ENCODE data around the gene APP.
"Not testable (repeated sequence)": the region's sequence is repeated elsewhere in the genome, so short reads cannot be mapped to it uniquely, and the experiment has no call there.

APP gene

DNA sequence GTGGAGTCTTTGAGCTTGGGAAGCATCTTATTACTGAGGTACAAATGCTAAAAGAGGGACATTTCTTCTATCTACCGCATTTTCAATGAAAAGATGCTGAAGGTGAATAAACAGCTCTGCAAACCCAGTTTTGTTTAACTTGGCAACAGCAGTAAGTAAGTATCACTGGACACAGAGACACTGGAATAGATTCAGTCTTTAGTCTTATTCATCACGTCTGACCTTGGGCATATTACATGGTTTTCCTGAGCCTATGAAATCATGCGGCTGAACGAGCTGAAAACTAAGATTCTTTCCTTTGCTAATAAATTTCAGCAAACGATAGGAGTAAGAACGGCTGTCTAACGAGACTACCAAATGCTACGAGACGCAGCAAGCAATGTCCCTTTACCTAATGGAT is 228.4 kb downstream of the APP start:
- no peak for DNase-seq (ENCODE audit: low spot score)

GRCh38 chr21:25939396-25939761 is 231.2 kb downstream of the APP start:
- no peak for DNase-seq (ENCODE audit: low spot score)

DNA sequence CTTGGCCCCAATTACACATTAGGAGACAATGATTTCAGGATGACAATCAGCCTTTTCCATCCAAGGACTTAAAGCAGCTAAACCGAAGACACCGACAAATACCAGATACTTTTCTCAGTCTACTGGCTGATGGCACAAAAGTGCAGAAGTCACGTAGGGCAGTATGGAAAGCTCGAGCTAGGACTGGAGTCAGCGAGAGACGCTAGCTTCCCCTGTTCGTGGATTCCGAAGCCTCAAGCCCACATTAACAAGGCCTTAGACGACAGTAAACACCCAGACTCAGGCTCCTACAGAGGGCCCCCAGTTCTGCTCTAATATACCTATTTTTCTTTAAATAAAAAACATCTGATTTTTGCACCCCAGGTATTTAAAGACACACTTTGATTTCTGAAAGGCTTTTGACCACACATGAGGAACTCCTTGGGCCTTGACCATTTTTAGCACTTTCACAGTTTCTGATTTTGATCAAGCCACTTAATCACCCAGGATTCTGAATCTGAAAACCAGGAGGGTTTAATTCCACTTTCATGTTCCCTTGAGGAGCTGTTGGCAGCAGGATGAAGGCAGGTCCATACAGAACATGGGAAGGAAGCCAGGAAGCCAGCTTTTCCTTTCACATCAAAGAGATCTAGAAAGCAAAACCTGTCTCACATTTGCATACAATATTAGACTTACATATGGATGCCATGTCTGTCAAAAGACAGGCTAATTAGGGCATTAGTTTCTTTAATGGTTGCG is 231.7 kb downstream of the APP start:
- no peak for DNase-seq (ENCODE audit: low spot score)

DNA sequence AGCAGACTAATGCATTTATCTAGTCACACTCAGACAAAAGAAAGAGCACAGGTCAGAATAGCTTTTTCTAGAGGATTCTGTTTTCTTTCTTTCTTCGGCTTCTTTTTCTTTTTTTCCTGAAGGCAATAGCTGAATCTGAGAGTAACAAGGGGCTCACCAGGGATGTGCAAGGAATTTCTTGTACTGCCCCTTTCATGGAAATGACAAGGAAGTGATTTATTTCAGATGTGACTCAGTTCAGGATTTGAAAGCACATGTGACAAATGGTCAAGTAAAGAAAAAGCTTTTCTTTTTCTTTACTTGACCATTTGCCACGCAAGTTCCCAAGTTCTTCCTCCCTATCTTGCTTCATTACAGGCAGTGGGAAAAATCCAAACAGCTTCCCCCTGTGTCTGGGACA is 233.8 kb downstream of the APP start:
- DNase-seq (ENCODE audit: low spot score) = no peak

- peak; percentile 93 for DNase-seq (ENCODE audit: low spot score)
Observed at GRCh38 chr21:25934771-25935224, 235.8 kb downstream of the APP start.

GRCh38 chr21:25934130-25934529 is 236.4 kb downstream of the APP start:
- no peak for DNase-seq (ENCODE audit: low spot score)

- no peak for DNase-seq (ENCODE audit: low spot score)
Observed at GRCh38 chr21:25931765-25932164, 238.8 kb downstream of the APP start.

DNA sequence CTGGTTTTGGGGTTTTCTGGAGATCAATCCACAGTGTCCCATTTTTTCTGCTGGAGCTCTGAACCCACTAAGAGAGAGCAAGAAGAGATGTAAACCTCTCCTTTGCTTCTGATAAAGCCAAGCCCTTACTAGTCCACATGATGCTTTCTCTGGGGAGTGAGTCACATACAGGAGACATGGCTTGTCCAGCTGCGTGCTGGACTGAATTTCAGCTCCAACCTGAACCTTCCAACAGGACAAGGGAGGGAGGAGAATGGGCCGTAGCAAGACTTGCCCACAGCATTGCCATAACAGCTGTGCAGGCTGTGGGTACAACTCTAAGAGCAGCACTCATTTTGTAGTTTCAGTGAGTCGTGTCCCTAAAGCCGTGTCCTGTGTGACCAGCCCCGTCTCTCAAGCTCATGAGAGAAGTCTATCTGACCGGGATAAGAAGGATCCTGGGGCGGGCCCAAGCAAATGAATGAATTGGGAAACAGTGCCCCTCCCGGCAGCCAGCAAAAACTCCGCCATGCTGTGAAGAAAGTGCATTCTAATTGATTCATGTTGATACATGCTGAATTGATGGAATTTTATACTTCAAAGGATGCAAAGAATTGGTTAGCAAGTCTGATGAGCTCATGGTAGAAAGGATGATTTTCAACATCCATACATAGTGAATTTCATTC is 240.6 kb downstream of the APP start:
- DNase-seq (ENCODE audit: low spot score) = no peak

- no peak for DNase-seq (ENCODE audit: low spot score)
Observed at GRCh38 chr21:25927195-25927880, 243.2 kb downstream of the APP start.

DNA sequence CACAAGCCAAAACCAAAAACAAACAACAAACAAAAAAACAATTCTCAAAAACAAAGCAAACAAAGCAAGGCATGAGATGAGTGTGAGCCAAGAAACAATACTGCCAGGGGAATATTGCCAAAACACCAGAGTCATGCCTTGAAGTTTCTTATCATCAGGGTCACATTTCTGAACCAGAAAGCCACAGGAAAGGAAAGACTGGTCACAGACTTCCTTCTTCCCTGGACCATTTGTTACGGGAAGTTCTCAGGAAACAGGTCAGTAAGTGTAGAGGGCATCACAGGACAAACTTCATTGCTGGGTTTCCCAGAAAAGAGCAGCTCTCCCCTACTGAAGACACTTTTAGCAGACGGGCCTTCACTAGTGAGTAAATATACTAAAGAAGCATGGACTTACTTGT is 244.6 kb downstream of the APP start:
- peak; percentile 95 for DNase-seq (ENCODE audit: low spot score)

GRCh38 chr21:25925064-25925800 is 245.3 kb downstream of the APP start:
- DNase-seq (ENCODE audit: low spot score) = no peak

DNA sequence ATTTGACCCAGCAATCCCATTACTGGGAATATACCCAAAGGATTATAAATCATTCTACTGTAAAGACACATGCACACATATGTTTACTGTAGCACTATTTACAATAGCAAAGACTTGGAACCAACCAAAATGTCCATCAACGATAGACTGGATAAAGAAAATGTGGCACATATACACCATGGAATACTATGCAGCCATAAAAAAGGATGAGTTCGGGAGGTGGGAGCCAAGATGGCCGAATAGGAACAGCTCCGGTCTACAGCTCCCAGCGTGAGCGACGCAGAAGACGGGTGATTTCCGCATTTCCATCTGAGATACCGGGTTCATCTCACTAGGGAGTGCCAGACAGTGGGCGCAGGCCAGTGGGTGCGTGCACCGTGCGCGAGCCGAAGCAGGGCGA is 252.4 kb downstream of the APP start:
- not testable (repeated sequence) for DNase-seq (ENCODE audit: low spot score)

DNA sequence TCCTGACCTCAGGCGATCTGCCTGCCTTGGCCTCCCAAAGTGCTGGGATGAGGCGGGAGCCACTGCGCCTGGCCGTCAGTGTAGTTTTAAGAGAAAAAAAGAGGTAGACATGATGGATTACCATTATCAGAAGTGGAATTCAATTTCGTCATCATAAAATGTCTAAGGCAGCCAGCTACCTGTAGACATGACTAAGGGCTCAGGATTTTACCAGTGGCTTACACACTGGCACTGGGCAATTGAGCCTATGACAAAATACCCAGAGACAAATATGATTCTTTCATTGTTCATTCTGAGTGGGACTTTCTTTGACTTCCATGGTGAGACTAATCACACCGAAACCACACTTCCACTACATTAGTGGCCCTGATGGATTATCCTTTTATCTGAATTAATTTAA is 254.3 kb downstream of the APP start:
- DNase-seq (ENCODE audit: low spot score) = no peak

GRCh38 chr21:25913479-25913878 is 257.1 kb downstream of the APP start:
- no peak for DNase-seq (ENCODE audit: low spot score)

GRCh38 chr21:25912402-25912746 is 258.2 kb downstream of the APP start:
- no peak for DNase-seq (ENCODE audit: low spot score)

- no peak for DNase-seq (ENCODE audit: low spot score)
Observed at GRCh38 chr21:25911730-25912401, 258.7 kb downstream of the APP start.

DNA sequence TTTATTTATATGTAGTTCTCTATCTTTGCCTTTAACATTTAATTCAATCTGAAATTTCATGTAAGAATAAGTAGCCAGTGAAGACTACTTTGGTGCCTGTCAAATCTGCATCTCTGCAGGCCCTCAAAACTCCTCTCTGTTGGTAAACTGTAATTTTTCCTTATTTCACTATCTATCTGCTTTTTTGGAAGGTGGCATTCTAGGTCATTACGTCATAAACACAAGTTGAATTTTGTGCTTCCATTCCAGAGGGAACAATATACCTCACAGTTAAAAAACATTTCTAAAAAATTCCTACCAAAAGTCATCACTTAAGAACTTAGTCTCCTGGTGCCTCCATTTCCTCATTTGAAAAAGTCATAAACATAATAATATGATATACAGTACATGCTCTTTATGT is 259.8 kb downstream of the APP start:
- DNase-seq (ENCODE audit: low spot score) = no peak

- DNase-seq (ENCODE audit: low spot score) = no peak
Observed at GRCh38 chr21:25909341-25909740, 261.2 kb downstream of the APP start.

DNA sequence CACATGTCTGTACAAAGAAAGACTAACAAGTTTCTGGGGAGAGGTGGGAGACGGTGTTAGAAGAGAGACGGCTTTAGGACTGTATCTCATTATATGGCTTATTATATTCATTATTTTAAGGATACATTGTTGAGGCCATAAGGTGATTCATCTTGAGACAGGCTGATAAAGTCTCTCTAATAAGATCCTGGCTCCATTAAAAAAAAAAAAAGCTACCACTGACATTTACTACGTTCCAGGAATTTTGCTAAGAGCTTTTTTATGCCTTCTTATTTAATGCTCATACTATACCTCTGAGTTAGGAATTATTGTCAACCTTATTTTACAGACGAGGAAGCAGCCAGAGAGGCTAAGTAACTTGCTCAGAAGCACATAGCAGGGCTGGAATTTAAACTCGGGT is 262.1 kb downstream of the APP start:
- no peak for DNase-seq (ENCODE audit: low spot score)

DNA sequence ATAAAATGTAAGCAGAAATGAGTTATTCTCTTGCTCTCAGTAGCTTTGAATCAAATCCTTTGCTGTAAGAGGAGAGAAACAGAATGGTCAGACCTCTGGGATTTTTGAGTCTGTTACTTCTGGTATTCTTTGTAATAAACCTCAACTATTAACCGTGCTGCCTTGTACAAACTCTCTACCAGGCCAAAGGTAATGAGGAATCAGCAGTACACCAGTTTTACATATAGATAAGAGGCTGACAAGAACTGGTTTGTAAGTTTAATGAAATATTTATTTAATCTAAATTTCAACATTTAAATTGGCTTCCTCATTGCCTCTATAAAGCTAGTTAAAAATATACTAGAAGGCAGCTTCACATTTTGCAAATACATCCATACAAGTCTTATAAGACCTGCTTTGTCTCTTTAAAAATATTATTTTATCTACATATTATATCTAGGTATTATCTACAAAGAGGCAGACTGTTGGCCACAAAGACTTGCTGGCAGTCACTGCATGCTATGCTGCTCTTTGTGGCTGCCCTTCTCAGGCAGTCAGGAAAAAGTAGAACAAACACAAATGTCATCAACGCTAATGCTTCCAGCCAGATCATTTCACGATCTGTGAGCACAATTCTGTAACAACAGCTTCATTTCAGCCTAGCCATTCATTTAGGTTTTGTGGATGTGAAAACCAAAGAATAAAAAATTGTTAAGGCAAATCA is 262.8 kb downstream of the APP start:
- no peak for DNase-seq (ENCODE audit: low spot score)

- no peak for DNase-seq (ENCODE audit: low spot score)
Observed at GRCh38 chr21:25906587-25906986, 264.0 kb downstream of the APP start.

GRCh38 chr21:25905126-25905525 is 265.4 kb downstream of the APP start:
- no peak for DNase-seq (ENCODE audit: low spot score)
